Mucosa of stomach (tissue), 1 donor: ENCODE measurements around the gene ZBTB37.

Experiments used
- H3K27me3 ChIP-seq: one replicate; pipeline ENCODE4 v1.7.0; 2013; ENCODE audit warnings: mild to moderate bottlenecking, low read length; ENCODE audit not compliant: control insufficient read depth, insufficient read depth
- H3K36me3 ChIP-seq: one replicate; pipeline ENCODE4 v1.7.0; 2013; ENCODE audit warnings: low read length; ENCODE audit not compliant: control insufficient read depth, insufficient read depth
- H3K4me1 ChIP-seq: one replicate; pipeline ENCODE4 v1.7.0; 2013; ENCODE audit warnings: mild to moderate bottlenecking, low read length; ENCODE audit not compliant: control insufficient read depth, insufficient read depth
- H3K4me3 ChIP-seq: one replicate; pipeline ENCODE4 v1.7.0; 2013; ENCODE audit warnings: low read length
- H3K9ac ChIP-seq: one replicate; pipeline ENCODE4 v1.7.0; 2013; ENCODE audit warnings: mild to moderate bottlenecking, low read length, moderate library complexity
- H3K9me3 ChIP-seq: one replicate; pipeline ENCODE4 v1.7.0; 2013; ENCODE audit warnings: mild to moderate bottlenecking, low read length, moderate library complexity; ENCODE audit not compliant: control insufficient read depth
- donor health status: Pancreatic carcinoma.

ZBTB37 gene

GRCh38 chr1:173889885-173890284 lies 21.7 kb downstream of the ZBTB37 start:
- H3K27me3 ChIP-seq: no peaks in the 10 kb centered on the region
- H3K36me3 ChIP-seq: peaks cover 4% of the 10 kb centered on the region
- H3K4me1 ChIP-seq: no peaks in the 10 kb centered on the region
- no peaks in the 10 kb centered on the region for H3K9me3 ChIP-seq
- no peak overlapping the region for H3K4me3 ChIP-seq
- H3K9ac ChIP-seq: no peak overlapping the region

- H3K9ac ChIP-seq: no peak overlapping the region
- H3K27me3 ChIP-seq: no peaks in the 10 kb centered on the region
- H3K9me3 ChIP-seq: no peaks in the 10 kb centered on the region
- H3K36me3 ChIP-seq: no peaks in the 10 kb centered on the region
- H3K4me1 ChIP-seq: peaks cover 4% of the 10 kb centered on the region
- H3K4me3 ChIP-seq: no peak overlapping the region
Measured at GRCh38 chr1:173893611-173894010, 25.4 kb downstream of the ZBTB37 start.

- Histone ChIP-seq H3K27me3 (no peaks in the 10 kb centered on the region), H3K36me3 (no peaks in the 10 kb centered on the region), H3K4me3 (no peak overlapping the region), H3K4me1 (peaks cover 4% of the 10 kb centered on the region), H3K9ac (no peak overlapping the region), H3K9me3 (no peaks in the 10 kb centered on the region)
Measured at GRCh38 chr1:173894189-173894588, 26.0 kb downstream of the ZBTB37 start.

- no peaks in the 10 kb centered on the region for H3K9me3 ChIP-seq
- no peaks in the 10 kb centered on the region for H3K27me3 ChIP-seq
- H3K36me3 ChIP-seq: no peaks in the 10 kb centered on the region
- H3K9ac ChIP-seq: no peak overlapping the region
- H3K4me3 ChIP-seq: no peak overlapping the region
- H3K4me1 ChIP-seq: peaks cover 13% of the 10 kb centered on the region
Measured at GRCh38 chr1:173900427-173900826, 32.2 kb downstream of the ZBTB37 start.

- Histone ChIP-seq H3K27me3 (no peaks in the 10 kb centered on the region), H3K4me3 (no peak overlapping the region), H3K36me3 (no peaks in the 10 kb centered on the region)
Measured at GRCh38 chr1:173900992-173901391, 32.8 kb downstream of the ZBTB37 start.

GRCh38 chr1:173903827-173904531 lies 35.8 kb downstream of the ZBTB37 start:
- peaks cover 9% of the 10 kb centered on the region for H3K4me1 ChIP-seq
- H3K27me3 ChIP-seq: no peaks in the 10 kb centered on the region
- no peak overlapping the region for H3K4me3 ChIP-seq
- no peaks in the 10 kb centered on the region for H3K36me3 ChIP-seq
- no peak overlapping the region for H3K9ac ChIP-seq
- H3K9me3 ChIP-seq: no peaks in the 10 kb centered on the region

More at GRCh38 chr1:173900992-173901391, 32.8 kb downstream of the ZBTB37 start:
- Histone ChIP-seq H3K9me3 (no peaks in the 10 kb centered on the region), H3K4me1 (peaks cover 13% of the 10 kb centered on the region), H3K9ac (no peak overlapping the region)

- H3K9me3 ChIP-seq: no peaks in the 10 kb centered on the region
- H3K27me3 ChIP-seq: no peaks in the 10 kb centered on the region
- no peaks in the 10 kb centered on the region for H3K4me1 ChIP-seq
- H3K9ac ChIP-seq: no peak overlapping the region
- no peaks in the 10 kb centered on the region for H3K36me3 ChIP-seq
- H3K4me3 ChIP-seq: no peak overlapping the region
Measured at GRCh38 chr1:173913111-173913510, 44.9 kb downstream of the ZBTB37 start.

- no peaks in the 10 kb centered on the region for H3K36me3 ChIP-seq
- H3K4me3 ChIP-seq: no peak overlapping the region
- no peaks in the 10 kb centered on the region for H3K9me3 ChIP-seq
Measured at GRCh38 chr1:173914366-173914871, 46.2 kb downstream of the ZBTB37 start.

GRCh38 chr1:173915596-173915995 lies 47.4 kb downstream of the ZBTB37 start:
- Histone ChIP-seq H3K4me1 (no peaks in the 10 kb centered on the region), H3K9ac (no peak overlapping the region), H3K4me3 (no peak overlapping the region), H3K27me3 (no peaks in the 10 kb centered on the region), H3K9me3 (no peaks in the 10 kb centered on the region), H3K36me3 (no peaks in the 10 kb centered on the region)

More at GRCh38 chr1:173914366-173914871, 46.2 kb downstream of the ZBTB37 start:
- Histone ChIP-seq H3K27me3 (no peaks in the 10 kb centered on the region), H3K4me1 (no peaks in the 10 kb centered on the region), H3K9ac (no peak overlapping the region)

- H3K4me3 ChIP-seq: no peak overlapping the region
- H3K4me1 ChIP-seq: no peaks in the 10 kb centered on the region
- no peak overlapping the region for H3K9ac ChIP-seq
- H3K36me3 ChIP-seq: no peaks in the 10 kb centered on the region
- no peaks in the 10 kb centered on the region for H3K9me3 ChIP-seq
- no peaks in the 10 kb centered on the region for H3K27me3 ChIP-seq
Measured at GRCh38 chr1:173916667-173917066, 48.5 kb downstream of the ZBTB37 start.

GRCh38 chr1:173917149-173917548 lies 49.0 kb downstream of the ZBTB37 start, which contains the start of gene SERPINC1:
Gene SERPINC1 (minus strand): TSS chr1:173917327. CDS start chr1:173917259, 68 bp downstream.
- Histone ChIP-seq H3K9me3 (no peaks in the 10 kb centered on the region), H3K4me3 (no peak within 1 kb of the TSS), H3K36me3 (no peaks in the 10 kb centered on the region), H3K4me1 (no peaks in the 10 kb centered on the region), H3K9ac (no peak within 1 kb of the TSS), H3K27me3 (no peaks in the 10 kb centered on the region)

- no peaks in the 10 kb centered on the region for H3K36me3 ChIP-seq
- H3K9ac ChIP-seq: no peak overlapping the region
- no peaks in the 10 kb centered on the region for H3K4me1 ChIP-seq
- no peaks in the 10 kb centered on the region for H3K27me3 ChIP-seq
- H3K4me3 ChIP-seq: no peak overlapping the region
- H3K9me3 ChIP-seq: no peaks in the 10 kb centered on the region
Measured at GRCh38 chr1:173917635-173918493, 49.7 kb downstream of the ZBTB37 start.
